GM21515 (cell line): ENCODE data around the gene PXDC1.
"Not testable (repeated sequence)": the region's sequence is repeated elsewhere in the genome, so short reads cannot be mapped to it uniquely, and the experiment has no call there.

Source experiments
- ATAC-seq: cut with Tn5 transposase; IDR thresholded peaks from one replicate; pipeline ENCODE4 v1.9.1; 2021; ENCODE audit not compliant: unreplicated experiment

The PXDC1 gene

GRCh38 chr6:3762852-3763251 lies 11.3 kb upstream of the PXDC1 start:
- ATAC-seq = no peak

DNA sequence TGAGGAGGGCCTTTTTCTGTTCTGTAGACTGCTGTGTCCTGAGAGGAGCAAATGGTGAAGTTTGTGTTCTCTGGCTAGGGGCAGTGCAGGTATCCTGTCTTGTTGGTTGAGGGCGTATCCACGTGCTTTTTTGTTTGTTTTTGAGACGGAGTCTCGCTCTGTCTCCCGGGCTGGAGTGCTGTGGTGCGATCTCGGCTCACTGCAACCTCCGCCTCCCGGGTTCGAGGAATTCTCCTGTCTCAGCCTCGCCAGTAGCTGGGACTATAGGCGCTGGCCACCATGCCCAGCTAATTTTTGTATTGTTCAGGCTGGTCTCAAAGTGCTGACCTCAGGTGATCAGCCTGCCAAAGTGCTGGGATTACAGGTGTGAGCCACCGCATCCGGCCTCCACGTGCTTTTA lies 10.8 kb upstream of the PXDC1 start:
- no peak for ATAC-seq

DNA sequence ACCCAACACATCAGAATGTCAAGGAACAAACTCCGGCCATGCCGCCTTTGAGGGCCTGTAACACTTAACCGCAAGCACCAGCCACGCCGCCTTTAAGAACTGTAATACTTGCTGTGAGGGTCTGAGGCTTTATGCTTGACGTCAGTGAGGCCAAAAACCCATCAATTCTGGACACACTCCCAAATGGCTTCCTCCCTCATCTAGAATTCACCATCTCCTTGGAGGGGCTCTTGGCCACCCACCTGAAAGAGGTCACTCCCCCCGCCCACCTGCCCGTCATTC lies 10.4 kb upstream of the PXDC1 start:
- ATAC-seq = no peak

DNA sequence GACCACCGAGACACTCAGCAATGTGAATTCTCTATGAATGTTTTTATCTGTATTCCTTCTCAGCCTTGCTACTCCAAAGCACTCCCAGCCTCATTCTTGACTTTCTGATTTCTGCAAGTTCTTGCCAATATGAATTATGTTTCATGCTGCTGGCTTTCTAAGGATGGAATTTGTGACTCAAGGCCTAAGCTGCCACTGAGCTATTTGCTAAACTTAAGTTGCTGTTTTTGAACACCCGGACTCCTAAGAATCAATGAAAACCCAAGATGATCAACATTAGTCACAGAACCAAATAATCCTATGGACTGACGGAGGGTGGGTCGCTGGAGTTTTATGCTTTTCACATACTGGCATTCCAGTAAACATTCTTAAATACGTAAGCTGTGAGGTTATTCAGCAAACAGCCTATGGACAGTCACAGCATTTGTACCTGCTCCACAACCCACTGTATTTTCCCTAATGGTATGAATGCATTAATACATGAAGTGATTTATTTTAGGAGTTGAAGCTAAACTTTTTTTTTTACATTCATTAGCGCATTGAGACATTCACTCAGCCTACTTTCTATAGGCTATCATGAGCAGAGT lies 8.2 kb upstream of the PXDC1 start:
- ATAC-seq = no peak

GRCh38 chr6:3758842-3759144 lies 7.3 kb upstream of the PXDC1 start:
- ATAC-seq = no peak

GRCh38 chr6:3757998-3758841 lies 6.7 kb upstream of the PXDC1 start:
- ATAC-seq = not testable (repeated sequence)

DNA sequence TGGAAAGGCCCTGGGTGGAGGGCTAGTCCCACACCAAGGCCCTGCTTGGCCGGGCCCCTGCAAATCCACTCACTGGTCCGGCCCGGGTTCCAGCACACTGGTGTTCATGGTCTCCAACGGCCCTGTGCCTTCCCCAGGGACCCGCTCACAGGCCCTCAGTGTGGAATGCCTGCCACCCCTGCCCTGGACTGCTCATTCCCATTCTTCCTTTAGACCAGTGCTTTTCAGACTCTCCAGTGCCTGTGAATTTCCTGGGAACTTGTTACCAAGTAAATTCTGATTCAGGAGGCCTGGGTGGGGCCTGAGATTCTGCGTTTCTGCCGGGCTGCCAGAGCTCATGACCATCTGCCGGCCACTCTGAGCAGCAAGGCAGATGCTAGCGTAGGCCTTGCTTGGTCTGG lies 5.7 kb upstream of the PXDC1 start:
- no peak for ATAC-seq

DNA sequence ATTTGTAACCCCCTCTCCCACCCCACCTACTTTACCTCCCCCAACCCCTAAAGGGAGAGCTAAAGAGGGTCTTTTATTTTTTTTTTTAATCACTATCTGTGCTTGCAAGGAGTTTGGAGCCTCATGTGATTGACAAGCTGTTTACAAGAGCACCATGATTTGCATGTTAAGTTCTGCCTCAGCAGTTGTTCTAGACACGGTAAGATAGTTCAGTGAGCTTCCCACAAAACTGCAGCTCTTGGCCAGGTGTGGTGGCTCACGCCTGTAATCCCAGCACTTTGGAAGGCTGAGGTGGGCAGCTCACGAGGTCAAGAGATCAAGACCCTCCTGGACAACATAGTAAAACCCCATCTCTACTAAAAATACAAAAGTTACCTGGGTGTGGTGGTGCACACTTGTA lies 5.0 kb upstream of the PXDC1 start:
- no peak for ATAC-seq

DNA sequence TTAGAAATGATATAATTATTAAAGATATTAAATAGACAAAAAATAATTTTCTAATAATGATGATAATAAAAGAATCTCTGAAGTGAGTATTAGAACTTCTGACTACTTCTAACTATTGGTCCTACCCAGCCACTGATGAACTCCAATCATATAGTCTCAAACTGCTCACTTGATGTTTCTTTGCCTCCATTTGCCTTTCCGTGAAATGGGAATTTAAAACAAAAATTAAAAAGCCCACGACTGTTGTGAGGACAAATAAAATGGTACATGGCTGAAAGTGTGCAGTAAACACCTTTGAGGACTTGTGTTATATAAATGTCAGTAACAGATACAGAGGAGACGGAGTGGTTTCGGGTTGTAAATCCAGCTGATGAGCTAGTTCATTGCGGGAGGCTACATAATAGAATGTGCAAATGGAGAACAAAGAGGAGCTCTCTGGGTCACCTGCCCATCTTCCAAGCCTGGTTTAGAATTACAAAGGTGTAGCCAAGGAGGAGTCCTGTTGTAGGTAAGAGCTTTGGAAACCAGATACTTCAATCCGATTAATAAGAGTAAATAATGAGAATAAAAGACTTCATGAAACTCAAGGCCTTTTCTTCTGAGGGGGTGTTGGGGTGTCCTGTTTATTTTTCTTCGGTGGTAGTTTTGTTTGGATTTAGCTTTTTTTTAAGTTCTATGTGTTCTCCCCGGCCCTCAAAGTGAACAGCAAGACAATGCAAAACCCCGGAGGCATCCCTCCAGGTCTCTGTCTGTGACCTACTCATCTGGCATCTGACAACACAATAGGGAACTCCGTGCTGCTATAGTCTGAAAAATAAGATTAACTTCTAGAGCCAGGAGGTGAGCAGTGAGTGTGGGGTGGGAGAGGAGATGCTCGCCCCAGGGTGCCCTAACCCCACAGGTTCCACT lies 4.4 kb upstream of the PXDC1 start:
- no peak for ATAC-seq

- no peak for ATAC-seq
Measured at GRCh38 chr6:3754776-3755175, 3.3 kb upstream of the PXDC1 start.

DNA sequence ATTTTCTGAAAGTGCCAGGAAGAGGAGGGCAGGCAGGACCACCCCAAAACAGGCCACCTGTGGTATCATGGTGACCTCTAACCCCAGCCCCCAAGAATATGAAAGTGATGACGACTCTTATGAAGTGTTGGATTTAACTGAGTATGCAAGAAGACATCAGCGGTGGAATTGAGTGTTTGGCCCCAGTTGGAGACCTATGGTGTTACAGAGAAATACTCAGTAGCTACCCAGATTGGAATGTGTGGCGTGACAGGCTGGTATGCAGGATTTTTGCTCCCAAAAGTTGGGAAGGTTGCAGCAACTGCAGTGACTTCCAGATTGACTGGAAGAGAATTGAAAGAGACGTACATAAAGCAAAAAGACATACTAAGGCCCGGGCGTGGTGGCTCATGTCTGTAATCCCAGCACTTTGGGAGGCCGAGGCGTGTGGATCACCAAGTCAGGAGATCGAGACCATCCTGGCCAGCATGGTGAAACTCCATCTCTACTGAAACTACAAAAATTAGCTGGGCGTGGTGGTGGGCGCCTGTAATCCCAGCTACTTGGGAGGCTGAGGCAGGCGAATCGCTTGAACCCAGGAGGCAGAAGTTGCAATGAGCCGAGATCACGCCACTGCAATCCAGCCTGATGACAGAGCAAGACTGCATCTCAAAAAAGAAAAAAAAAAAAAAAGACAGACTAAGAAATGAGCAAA lies 2.7 kb upstream of the PXDC1 start:
- not testable (repeated sequence) for ATAC-seq

- ATAC-seq = no peak
Measured at GRCh38 chr6:3753228-3753835, 1.8 kb upstream of the PXDC1 start.

DNA sequence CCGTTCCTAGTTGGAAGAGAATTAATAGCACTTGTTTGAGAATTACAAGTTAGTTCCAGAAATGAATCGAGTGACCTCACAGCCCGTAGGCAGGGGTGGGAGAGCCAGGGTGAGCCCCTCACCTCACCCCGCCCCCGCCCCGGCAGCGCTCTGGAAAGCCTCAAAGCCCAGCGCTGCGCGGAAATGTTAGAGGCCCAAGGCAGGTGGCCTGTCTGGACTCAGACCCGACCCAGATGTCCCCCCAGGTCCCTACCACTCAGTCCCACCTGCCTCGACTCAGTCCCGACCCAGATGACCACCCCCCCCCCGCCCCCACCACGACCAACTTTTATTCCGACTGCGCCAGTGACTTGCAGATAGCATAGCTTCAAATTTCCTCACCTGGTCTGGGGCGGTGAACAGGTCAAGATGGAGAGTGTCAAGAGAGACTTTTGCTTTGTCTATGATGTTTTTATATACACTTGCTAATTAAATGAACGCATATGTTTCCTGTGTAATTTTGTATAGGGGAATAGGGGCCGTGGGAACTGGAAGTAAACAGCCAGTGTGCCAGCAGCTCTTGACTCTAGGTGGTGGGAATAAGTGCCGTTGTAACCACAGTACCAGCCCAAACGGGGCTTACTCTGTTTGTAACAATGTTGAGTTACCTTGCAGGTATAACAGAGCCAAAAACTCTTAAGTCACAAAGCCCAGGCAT lies 1.2 kb upstream of the PXDC1 start:
- no peak for ATAC-seq

GRCh38 chr6:3751730-3752530 lies 417 bp upstream of the PXDC1 start:
- ATAC-seq = peak; percentile 65

DNA sequence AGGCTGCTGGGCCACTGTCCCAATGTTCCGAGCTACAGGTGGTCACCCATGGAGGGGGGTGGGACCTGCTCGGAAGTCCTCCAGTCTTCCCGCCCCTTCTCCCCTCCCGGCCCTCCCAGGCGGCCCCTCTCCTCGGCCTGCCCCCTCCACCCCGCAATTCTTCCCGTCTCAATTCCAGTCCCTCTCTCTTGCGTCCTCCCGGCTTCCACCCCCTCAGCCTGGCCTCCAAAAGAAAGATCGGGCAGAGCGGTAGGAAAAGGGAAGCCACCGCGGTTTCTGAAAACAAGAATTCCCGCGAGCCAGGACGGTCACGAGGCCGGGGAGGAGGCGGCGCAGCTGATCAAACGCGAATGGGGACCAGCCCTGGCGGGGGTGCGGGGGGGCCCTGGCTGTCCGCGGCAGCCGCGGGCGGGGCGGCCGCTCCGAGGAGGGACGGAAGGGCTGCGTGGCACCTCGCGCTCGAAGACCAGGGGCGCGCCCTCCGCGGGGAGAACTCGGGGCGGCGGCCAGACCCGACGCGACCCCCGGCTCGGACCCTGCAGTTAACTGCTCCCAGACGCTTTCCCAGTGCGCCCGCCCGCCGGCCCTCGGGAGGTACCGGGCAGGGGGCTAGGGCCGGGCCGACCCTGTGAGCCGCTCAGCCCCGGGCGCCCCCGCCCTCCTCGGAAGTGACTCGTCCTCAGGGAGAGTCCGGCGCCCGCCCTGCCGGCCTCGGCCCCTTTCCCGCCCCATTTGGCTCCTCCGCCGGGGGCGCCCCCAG lies 1.0 kb downstream of the PXDC1 start:
- ATAC-seq = no peak

- ATAC-seq = no peak
Measured at GRCh38 chr6:3749977-3750316, 1.6 kb downstream of the PXDC1 start.

DNA sequence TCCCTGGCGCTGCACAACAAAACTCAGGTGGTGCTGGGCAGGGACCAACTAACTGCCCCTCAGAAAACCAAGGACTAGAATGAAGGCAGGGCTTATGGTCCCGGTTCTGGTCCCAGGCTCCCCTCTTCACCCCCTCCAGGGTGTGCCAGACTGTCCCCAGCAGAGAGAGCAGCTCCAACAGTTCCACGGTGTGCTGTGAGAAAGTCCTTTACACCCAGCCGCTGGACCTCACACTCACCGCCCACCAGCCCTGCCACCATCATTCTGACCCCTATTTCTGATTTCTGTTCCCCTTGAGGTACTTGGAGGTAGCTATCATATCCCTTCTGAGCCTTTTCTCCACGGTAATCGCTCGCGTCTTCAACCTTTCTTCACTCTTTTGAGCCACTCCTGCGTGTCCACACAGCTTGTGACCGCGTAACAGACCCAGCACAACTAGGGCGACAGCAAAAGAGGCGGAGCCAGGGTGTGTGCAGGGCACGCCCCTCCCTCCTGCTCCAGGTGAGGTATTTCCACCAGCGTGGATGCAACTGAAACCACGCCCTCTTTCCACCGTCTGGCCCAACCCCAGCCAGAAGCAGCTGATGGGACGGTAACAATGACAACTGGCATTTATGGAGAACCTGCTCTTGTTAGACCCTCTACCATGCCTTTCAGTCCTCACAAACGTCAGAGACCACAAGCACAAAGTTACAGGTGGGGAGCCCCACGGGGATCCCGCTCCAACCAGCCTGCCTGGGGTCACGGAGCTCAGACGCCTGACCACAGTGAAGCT lies 2.3 kb downstream of the PXDC1 start:
- ATAC-seq = no peak
